Limb (tissue), 2 donors: ENCODE results near the gene CDRT15L2.
"Not testable (repeated sequence)": the region's sequence is repeated elsewhere in the genome, so short reads cannot be mapped to it uniquely, and the experiment has no call there.

Source experiments
- DNase-seq, 2 donors: peaks; one replicate each; pipeline ENCODE4 v3.0.0-alpha.2; 2016; ENCODE audit errors: extremely low spot score in 2 of 2

Gene CDRT15L2

GRCh38 chr17:20573216-20573615, 6.3 kb upstream of the CDRT15L2 start:
- peak in 1 of 2 donors; percentile 7 for DNase-seq

- DNase-seq: peak in 1 of 2 donors; percentile 1
These were observed 4.5 kb upstream of the CDRT15L2 start for GRCh38 chr17:20575071-20575470.

- DNase-seq: not testable (repeated sequence)
These were observed 4.5 kb downstream of the CDRT15L2 start for GRCh38 chr17:20583891-20584577.

GRCh38 chr17:20588744-20589453, 9.4 kb downstream of the CDRT15L2 start:
- DNase-seq: peak; percentile 6 to 39

GRCh38 chr17:20589454-20589810, 9.9 kb downstream of the CDRT15L2 start:
- DNase-seq: not testable (repeated sequence)

GRCh38 chr17:20591040-20591439, 11.5 kb downstream of the CDRT15L2 start:
- DNase-seq: not testable (repeated sequence)

GRCh38 chr17:20605568-20605967, 26.0 kb downstream of the CDRT15L2 start:
- DNase-seq: not testable (repeated sequence)

- not testable (repeated sequence) for DNase-seq
These were observed 30.0 kb downstream of the CDRT15L2 start for GRCh38 chr17:20609490-20609889.

GRCh38 chr17:20611309-20611708, 31.8 kb downstream of the CDRT15L2 start:
- DNase-seq: no peak

GRCh38 chr17:20612635-20613034, 33.1 kb downstream of the CDRT15L2 start:
- no peak for DNase-seq

- no peak for DNase-seq
These were observed 33.7 kb downstream of the CDRT15L2 start for GRCh38 chr17:20613248-20613647.

GRCh38 chr17:20613905-20614304, 34.4 kb downstream of the CDRT15L2 start:
- no peak for DNase-seq

GRCh38 chr17:20615461-20615860, 35.9 kb downstream of the CDRT15L2 start:
- not testable (repeated sequence) for DNase-seq
